ENCODE measurements around the gene NUP107.

The NUP107 gene

DNA sequence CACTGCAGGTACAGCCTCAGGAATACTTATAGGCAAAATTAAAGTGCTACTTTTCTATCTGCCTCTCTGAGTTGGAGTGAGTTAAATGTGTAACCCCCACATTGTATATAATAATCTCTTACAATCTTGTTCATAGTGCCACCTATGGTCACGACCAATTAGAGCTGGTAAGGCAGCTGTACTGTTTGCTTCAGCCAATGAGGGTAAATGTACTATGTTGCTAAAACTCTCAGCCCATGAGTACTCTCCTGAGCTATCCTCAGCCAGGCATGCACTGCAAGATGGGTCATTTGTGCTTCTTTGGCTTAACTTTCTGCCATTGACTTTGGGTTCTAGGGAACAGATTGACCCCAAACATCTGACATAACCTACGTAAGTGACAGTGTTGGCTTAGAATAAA lies 106.2 kb downstream of the NUP107 start:
- no peak overlapping the region for H3K4me3 ChIP-seq (replicated peaks; ENCODE audit: insufficient read depth, low read length)
- H3K27ac ChIP-seq (replicated peaks), result no peak overlapping the region
- TF ChIP-seq, protein P1, sequence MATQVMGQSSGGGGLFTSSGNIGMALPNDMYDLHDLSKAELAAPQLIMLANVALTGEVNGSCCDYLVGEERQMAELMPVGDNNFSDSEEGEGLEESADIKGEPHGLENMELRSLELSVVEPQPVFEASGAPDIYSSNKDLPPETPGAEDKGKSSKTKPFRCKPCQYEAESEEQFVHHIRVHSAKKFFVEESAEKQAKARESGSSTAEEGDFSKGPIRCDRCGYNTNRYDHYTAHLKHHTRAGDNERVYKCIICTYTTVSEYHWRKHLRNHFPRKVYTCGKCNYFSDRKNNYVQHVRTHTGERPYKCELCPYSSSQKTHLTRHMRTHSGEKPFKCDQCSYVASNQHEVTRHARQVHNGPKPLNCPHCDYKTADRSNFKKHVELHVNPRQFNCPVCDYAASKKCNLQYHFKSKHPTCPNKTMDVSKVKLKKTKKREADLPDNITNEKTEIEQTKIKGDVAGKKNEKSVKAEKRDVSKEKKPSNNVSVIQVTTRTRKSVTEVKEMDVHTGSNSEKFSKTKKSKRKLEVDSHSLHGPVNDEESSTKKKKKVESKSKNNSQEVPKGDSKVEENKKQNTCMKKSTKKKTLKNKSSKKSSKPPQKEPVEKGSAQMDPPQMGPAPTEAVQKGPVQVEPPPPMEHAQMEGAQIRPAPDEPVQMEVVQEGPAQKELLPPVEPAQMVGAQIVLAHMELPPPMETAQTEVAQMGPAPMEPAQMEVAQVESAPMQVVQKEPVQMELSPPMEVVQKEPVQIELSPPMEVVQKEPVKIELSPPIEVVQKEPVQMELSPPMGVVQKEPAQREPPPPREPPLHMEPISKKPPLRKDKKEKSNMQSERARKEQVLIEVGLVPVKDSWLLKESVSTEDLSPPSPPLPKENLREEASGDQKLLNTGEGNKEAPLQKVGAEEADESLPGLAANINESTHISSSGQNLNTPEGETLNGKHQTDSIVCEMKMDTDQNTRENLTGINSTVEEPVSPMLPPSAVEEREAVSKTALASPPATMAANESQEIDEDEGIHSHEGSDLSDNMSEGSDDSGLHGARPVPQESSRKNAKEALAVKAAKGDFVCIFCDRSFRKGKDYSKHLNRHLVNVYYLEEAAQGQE (IDR thresholded peaks at IDR 0.05; ENCODE audit: insufficient replicate concordance, low read depth), result no peak
- TF ChIP-seq, protein P2, sequence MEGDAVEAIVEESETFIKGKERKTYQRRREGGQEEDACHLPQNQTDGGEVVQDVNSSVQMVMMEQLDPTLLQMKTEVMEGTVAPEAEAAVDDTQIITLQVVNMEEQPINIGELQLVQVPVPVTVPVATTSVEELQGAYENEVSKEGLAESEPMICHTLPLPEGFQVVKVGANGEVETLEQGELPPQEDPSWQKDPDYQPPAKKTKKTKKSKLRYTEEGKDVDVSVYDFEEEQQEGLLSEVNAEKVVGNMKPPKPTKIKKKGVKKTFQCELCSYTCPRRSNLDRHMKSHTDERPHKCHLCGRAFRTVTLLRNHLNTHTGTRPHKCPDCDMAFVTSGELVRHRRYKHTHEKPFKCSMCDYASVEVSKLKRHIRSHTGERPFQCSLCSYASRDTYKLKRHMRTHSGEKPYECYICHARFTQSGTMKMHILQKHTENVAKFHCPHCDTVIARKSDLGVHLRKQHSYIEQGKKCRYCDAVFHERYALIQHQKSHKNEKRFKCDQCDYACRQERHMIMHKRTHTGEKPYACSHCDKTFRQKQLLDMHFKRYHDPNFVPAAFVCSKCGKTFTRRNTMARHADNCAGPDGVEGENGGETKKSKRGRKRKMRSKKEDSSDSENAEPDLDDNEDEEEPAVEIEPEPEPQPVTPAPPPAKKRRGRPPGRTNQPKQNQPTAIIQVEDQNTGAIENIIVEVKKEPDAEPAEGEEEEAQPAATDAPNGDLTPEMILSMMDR (IDR thresholded peaks at IDR 0.05; ENCODE audit: insufficient read depth, low read length), result no peak
- no peak for TF ChIP-seq SPI1 (IDR thresholded peaks at IDR 0.05; ENCODE audit: borderline replicate concordance, low read depth)
- TF ChIP-seq POLR2AphosphoS5 (IDR thresholded peaks at IDR 0.05; ENCODE audit: low read depth), result no peak
- TF ChIP-seq GABPA (IDR thresholded peaks at IDR 0.05; ENCODE audit: low read depth), result no peak
- H3K27me3 ChIP-seq (ENCODE audit: insufficient read depth, poor library complexity, severe bottlenecking), result no peaks in the 10 kb centered on the region
- DNase-seq (ENCODE audit: low read depth in 1 of 2, low spot score in 1 of 2), result peak in 1 of 2 experiments; percentile 44

DNA sequence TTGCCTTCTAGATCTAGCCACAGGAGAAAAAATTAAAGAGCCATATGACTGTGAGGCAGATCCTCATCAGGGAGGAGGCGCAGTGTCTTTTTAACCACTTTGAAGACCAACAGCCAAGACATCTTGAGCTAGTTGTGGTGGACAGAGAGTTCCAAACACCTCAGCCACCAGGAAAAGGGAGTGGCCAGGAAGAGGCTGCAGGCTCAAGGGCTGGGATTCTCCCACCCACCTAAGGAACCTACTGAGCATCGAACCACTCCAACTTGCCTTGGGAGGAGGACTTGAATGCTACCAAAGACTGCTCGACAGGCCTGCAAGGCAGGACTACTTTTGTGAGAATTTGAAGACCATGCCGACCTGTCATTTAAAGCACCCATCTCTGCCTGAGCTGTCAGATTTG lies 106.7 kb downstream of the NUP107 start:
- Histone ChIP-seq H3K27ac (replicated peaks) (no peak overlapping the region), H3K27me3 (ENCODE audit: insufficient read depth, poor library complexity, severe bottlenecking) (no peaks in the 10 kb centered on the region), H3K4me3 (replicated peaks; ENCODE audit: insufficient read depth, low read length) (no peak overlapping the region)
- DNase-seq (ENCODE audit: low read depth in 1 of 2, low spot score in 1 of 2), result no peak
- TF ChIP-seq, protein P1 (IDR thresholded peaks at IDR 0.05; ENCODE audit: insufficient replicate concordance, low read depth), result no peak
- TF ChIP-seq SPI1 (IDR thresholded peaks at IDR 0.05; ENCODE audit: borderline replicate concordance, low read depth), result no peak
- no peak for TF ChIP-seq POLR2AphosphoS5 (IDR thresholded peaks at IDR 0.05; ENCODE audit: low read depth)
- no peak for TF ChIP-seq GABPA (IDR thresholded peaks at IDR 0.05; ENCODE audit: low read depth)
- TF ChIP-seq, protein P2 (IDR thresholded peaks at IDR 0.05; ENCODE audit: insufficient read depth, low read length), result no peak

DNA sequence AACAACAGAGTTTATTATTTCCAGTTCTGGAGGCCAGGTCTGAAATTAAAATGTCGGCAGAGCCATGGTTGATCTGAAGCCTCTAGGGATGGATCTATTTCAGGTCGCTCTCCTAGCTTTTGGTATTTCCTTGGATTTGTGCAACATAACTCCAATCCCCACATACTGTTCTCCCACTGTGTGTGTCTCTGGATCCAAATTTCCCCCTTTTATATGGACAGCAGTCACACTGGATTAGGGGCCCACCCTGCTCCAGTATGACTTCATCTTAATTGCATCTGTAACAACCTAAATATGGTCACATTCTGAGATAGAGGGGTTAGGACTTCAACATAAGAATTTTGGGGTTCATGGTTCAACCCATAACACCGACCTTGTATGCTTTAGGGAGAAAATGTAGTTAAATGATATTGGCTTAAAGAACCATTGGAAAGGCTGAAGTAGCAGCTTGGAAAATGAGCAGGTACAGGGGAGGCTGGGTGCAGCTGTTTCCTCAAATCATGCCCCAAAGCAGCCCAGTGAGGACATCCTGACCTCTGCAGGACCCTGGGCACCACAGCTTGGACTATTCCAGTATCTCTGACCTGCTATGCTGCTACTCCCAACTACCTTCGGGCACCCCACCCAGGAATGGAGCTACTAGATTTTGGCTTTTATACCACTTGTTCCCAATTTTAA lies 107.3 kb downstream of the NUP107 start:
- H3K27ac ChIP-seq (replicated peaks), result no peak overlapping the region
- no peak overlapping the region for H3K4me3 ChIP-seq (replicated peaks; ENCODE audit: insufficient read depth, low read length)
- TF ChIP-seq, protein P2 (IDR thresholded peaks at IDR 0.05; ENCODE audit: insufficient read depth, low read length), result no peak
- TF ChIP-seq GABPA (IDR thresholded peaks at IDR 0.05; ENCODE audit: low read depth), result no peak
- TF ChIP-seq, protein P1 (IDR thresholded peaks at IDR 0.05; ENCODE audit: insufficient replicate concordance, low read depth), result no peak
- TF ChIP-seq SPI1 (IDR thresholded peaks at IDR 0.05; ENCODE audit: borderline replicate concordance, low read depth), result no peak
- TF ChIP-seq POLR2AphosphoS5 (IDR thresholded peaks at IDR 0.05; ENCODE audit: low read depth), result no peak
- H3K27me3 ChIP-seq (ENCODE audit: insufficient read depth, poor library complexity, severe bottlenecking), result no peaks in the 10 kb centered on the region
- no peak for DNase-seq (ENCODE audit: low read depth in 1 of 2, low spot score in 1 of 2)
